K562 (cell line): ENCODE data around the gene C11orf98. TPM values are rescaled to one million over a fixed set of nuclear protein-coding genes. Genes with fewer than 3 reads are reported as not detected.

Experiments
- ATAC-seq: fragments of 200-7000 bp; cut with Tn5 transposase; 3 replicates; pipeline ENCODE4 v1.9.1; 2020; ENCODE audit warnings: moderate library complexity
- BruUV-seq: library from RNA; stranded (reverse); fragments of 400-500 nt; replicated peaks from 2 replicates; lab custom pipeline; 2021; lab: Mats Ljungman, UMichigan
- CTCF ChIA-PET: fragments of 300-600 bp; formaldehyde crosslinking; extraction: SDS; loops from one replicate; lab custom pipeline; 2021; ENCODE audit warnings: low intra/inter-chr PET ratio; lab: Yijun Ruan, JAX
- POLR2A ChIA-PET: fragments of 300-600, 350-650 bp; sonication (Branson Sonifier 250); formaldehyde crosslinking; extraction: SDS; loops from one replicate; lab custom pipeline; 2021; ENCODE audit warnings: antibody characterized with exemption, inconsistent platforms; lab: Yijun Ruan, JAX
- DNase-seq, 4 experiments: peaks; one replicate each; pipeline versions ENCODE4 v3.0.0 to v3.0.0-alpha.2; 2011 to 2018; ENCODE audit warnings: low spot score in 3 of 4, mixed read lengths in 3 of 4; ENCODE audit errors: extremely low read depth in 1 of 4
- FAIRE-seq: peaks from 2 replicates; lab custom pipeline; 2011; peaks lifted over from hg19 to GRCh38; lab: Jason Lieb, UNC
- H2AFZ ChIP-seq: 2 replicates; pipeline ENCODE4 v1.6.0; 2011; ENCODE audit warnings: low read depth, low read length, control low read depth, inconsistent platforms
- H3K27ac ChIP-seq: fragments of 200-600 bp; 3 replicates; pipeline ENCODE4 v1.8.0; 2011; ENCODE audit warnings: low read depth, mild to moderate bottlenecking, control low read depth, inconsistent platforms, low read length, moderate library complexity, mixed read lengths; ENCODE audit errors: extremely low read depth
- H3K27me3 ChIP-seq, 2 experiments: fragments of 300-600 bp in 1 of 2; 2 replicates in 1 of 2; 3 replicates in 1 of 2; pipeline versions ENCODE4 v1.6.0 to v1.8.0; 2011; ENCODE audit warnings: inconsistent platforms in 2 of 2, low read length in 2 of 2, mild to moderate bottlenecking in 1 of 2, mixed read lengths in 1 of 2, moderate library complexity in 1 of 2; ENCODE audit not compliant: control insufficient read depth in 2 of 2, insufficient read depth in 2 of 2
- H3K36me3 ChIP-seq: fragments of 300-600 bp; 3 replicates; pipeline ENCODE4 v1.8.0; 2011; ENCODE audit warnings: mild to moderate bottlenecking, low read length, inconsistent platforms; ENCODE audit not compliant: control insufficient read depth, insufficient read depth
- H3K4me1 ChIP-seq, 2 experiments: fragments of 200-600 bp in 1 of 2; replicated peaks in 1 of 2; 2 replicates in 1 of 2; 3 replicates in 1 of 2; pipeline versions ENCODE4 v1.5.1 to v1.8.0; 2011; ENCODE audit warnings: inconsistent platforms in 2 of 2, low read length in 2 of 2, mild to moderate bottlenecking in 1 of 2, mixed read lengths in 1 of 2, moderate library complexity in 1 of 2; ENCODE audit not compliant: control insufficient read depth in 2 of 2, insufficient read depth in 2 of 2
- H3K4me2 ChIP-seq: 2 replicates; pipeline ENCODE4 v1.6.1; 2011; ENCODE audit warnings: low read length, control low read depth, inconsistent platforms, mixed read lengths; ENCODE audit not compliant: insufficient read depth
- H3K4me3 ChIP-seq: fragments of 200-600 bp; sonication (generic), shearing (Covaris generic); 2 replicates; pipeline ENCODE4 v1.5.1; 2016; ENCODE audit warnings: control low read depth, inconsistent platforms
- H3K79me2 ChIP-seq: fragments of 200-600 bp; 3 replicates; pipeline ENCODE4 v1.8.0; 2011; ENCODE audit warnings: low read length, inconsistent platforms; ENCODE audit not compliant: control insufficient read depth, insufficient read depth
- H3K9ac ChIP-seq, 2 experiments: 2 replicates each; pipeline versions ENCODE4 v1.6.0 to v1.6.1; 2011; ENCODE audit warnings: low read depth in 2 of 2, low read length in 2 of 2, control low read depth in 1 of 2, inconsistent platforms in 1 of 2, mild to moderate bottlenecking in 1 of 2, mixed read lengths in 1 of 2; ENCODE audit not compliant: insufficient read depth in 1 of 2
- H3K9me1 ChIP-seq: one replicate; pipeline ENCODE4 v1.6.0; 2011; ENCODE audit warnings: inconsistent platforms, mild to moderate bottlenecking, low read length, moderate library complexity; ENCODE audit not compliant: control insufficient read depth, insufficient read depth
- H3K9me3 ChIP-seq: replicated peaks from 2 replicates; pipeline ENCODE4 v1.5.1; 2011; ENCODE audit warnings: low read depth, low read length, inconsistent platforms; ENCODE audit not compliant: control insufficient read depth, insufficient read depth
- H4K20me1 ChIP-seq: replicated peaks from 2 replicates; pipeline ENCODE4 v1.6.1; 2011; ENCODE audit warnings: low read length, inconsistent platforms, mixed read lengths; ENCODE audit not compliant: control insufficient read depth, insufficient read depth
- ATF7 ChIP-seq: fragments of 450-650 bp; IDR thresholded peaks from 2 replicates; pipeline ENCODE4 v1.7.1; 2014; ENCODE audit warnings: mild to moderate bottlenecking, moderate library complexity
- CBFB ChIP-seq: sonication (generic); formaldehyde crosslinking; IDR thresholded peaks from 2 replicates; pipeline ENCODE4 v1.4.0; 2020; ENCODE audit warnings: mild to moderate bottlenecking, missing genetic modification reagents
- CC2D1A ChIP-seq: fragments of 450-650 bp; IDR thresholded peaks from 2 replicates; pipeline ENCODE4 v1.6.1; 2017; ENCODE audit warnings: mild to moderate bottlenecking
- CHCHD3 ChIP-seq: fragments of 250-450 bp; sonication (Bioruptor Pico); IDR thresholded peaks from 2 replicates; pipeline ENCODE4 v2.1.2; 2022; ENCODE audit warnings: mild to moderate bottlenecking
- CHD2 ChIP-seq: IDR thresholded peaks from 2 replicates; pipeline ENCODE4 v1.6.1; 2011; ENCODE audit warnings: low read depth, low read length
- ESRRA ChIP-seq: fragments of 450-650 bp; IDR thresholded peaks from 2 replicates; pipeline ENCODE4 v1.6.1; 2014; ENCODE audit warnings: low read depth, mild to moderate bottlenecking, moderate library complexity, borderline replicate concordance
- GATAD2B ChIP-seq: fragments of 450-650 bp; IDR thresholded peaks from 2 replicates; pipeline ENCODE4 v1.6.1; 2017; ENCODE audit warnings: mild to moderate bottlenecking, borderline replicate concordance
- JUND ChIP-seq, 2 experiments: IDR thresholded peaks; 2 replicates in 1 of 2; 3 replicates in 1 of 2; pipeline ENCODE4 v1.6.1; 2011; ENCODE audit warnings: borderline replicate concordance in 2 of 2, low read depth in 2 of 2, low read length in 2 of 2, improper control_type of control experiment in 1 of 2, missing biosample characterization in 1 of 2, missing genetic modification characterization in 1 of 2, missing genetic modification reagents in 1 of 2
- LCOR ChIP-seq: sonication (generic); formaldehyde crosslinking; IDR thresholded peaks from 2 replicates; pipeline ENCODE4 v1.8.0; 2022; ENCODE audit warnings: mild to moderate bottlenecking, missing genetic modification reagents
- MBD2 ChIP-seq: sonication (generic); IDR thresholded peaks from 2 replicates; pipeline ENCODE4 v1.6.1; 2016; ENCODE audit warnings: low read depth, borderline replicate concordance
- MEIS2 ChIP-seq: fragments of 450-650 bp; IDR thresholded peaks from 2 replicates; pipeline ENCODE4 v1.6.1; 2014; ENCODE audit warnings: mild to moderate bottlenecking; ENCODE audit not compliant: partially characterized antibody
- NCOA4 ChIP-seq: fragments of 450-650 bp; IDR thresholded peaks from 2 replicates; pipeline ENCODE4 v1.6.1; 2018; ENCODE audit warnings: mild to moderate bottlenecking; ENCODE audit not compliant: partially characterized antibody
- NONO ChIP-seq, 2 experiments: fragments of 200-400 bp in 1 of 2; fragments of 450-650 bp in 1 of 2; formaldehyde crosslinking in 1 of 2; IDR thresholded peaks; 2 replicates each; pipeline ENCODE4 v1.6.1; 2017; ENCODE audit warnings: low read depth in 2 of 2, mild to moderate bottlenecking in 2 of 2, moderate library complexity in 2 of 2, low read length in 1 of 2
- NRF1 ChIP-seq, 2 experiments: fragments of 450-650 bp; IDR thresholded peaks in 1 of 2; conservative IDR thresholded peaks in 1 of 2; 2 replicates each; pipeline ENCODE4 v1.6.1; 2014; ENCODE audit warnings: mild to moderate bottlenecking in 2 of 2
- POLR3G ChIP-seq: IDR thresholded peaks from 2 replicates; pipeline ENCODE4 v1.6.1; 2011; ENCODE audit not compliant: insufficient read length, insufficient replicate concordance; ENCODE audit errors: extremely low read depth
- RBM39 ChIP-seq: fragments of 200-400 bp; formaldehyde crosslinking; optimal IDR thresholded peaks from 2 replicates; pipeline ENCODE3; 2018; ENCODE audit warnings: low read depth, low read length
- RCOR1 ChIP-seq, 2 experiments: IDR thresholded peaks; 2 replicates each; pipeline ENCODE4 v1.6.1; 2012; ENCODE audit warnings: low read depth in 2 of 2, low read length in 2 of 2, borderline replicate concordance in 1 of 2, improper control_type of control experiment in 1 of 2
- SIX5 ChIP-seq, 2 experiments: IDR thresholded peaks; 2 replicates each; pipeline ENCODE4 v1.6.1; 2011; ENCODE audit warnings: low read length in 2 of 2, borderline replicate concordance in 1 of 2, low read depth in 1 of 2, mild to moderate bottlenecking in 1 of 2, moderate library complexity in 1 of 2; ENCODE audit not compliant: insufficient read depth in 1 of 2
- ZBTB8A ChIP-seq: fragments of 450-650 bp; IDR thresholded peaks from 2 replicates; pipeline ENCODE4 v1.6.1; 2018; ENCODE audit warnings: mild to moderate bottlenecking, moderate library complexity; ENCODE audit not compliant: partially characterized antibody
- ZKSCAN8 ChIP-seq: fragments of 200-800 bp; sonication (Bioruptor generic); IDR thresholded peaks from 2 replicates; pipeline ENCODE4 v1.6.1; 2016; ENCODE audit warnings: missing genetic modification characterization, missing compliant biosample characterization
- ZNF263 ChIP-seq: sonication (generic); formaldehyde crosslinking; IDR thresholded peaks from 2 replicates; pipeline ENCODE4 v1.8.0; 2022; ENCODE audit warnings: mild to moderate bottlenecking, missing genetic modification reagents, borderline replicate concordance
- ZNF551 ChIP-seq: fragments of 250-450 bp; sonication (Bioruptor Pico); IDR thresholded peaks from 2 replicates; pipeline ENCODE4 v1.5.0; 2021; ENCODE audit warnings: mild to moderate bottlenecking, moderate library complexity
- ZNF830 ChIP-seq: fragments of 250-450 bp; sonication (Bioruptor Pico); IDR thresholded peaks from 2 replicates; pipeline ENCODE4 v1.5.0; 2021; ENCODE audit warnings: mild to moderate bottlenecking
- WGBS: fragments of 100-300 bp; shearing (Covaris generic); methylation state at CpG from one replicate; pipeline ENCODE4 v1.1.6; 2016; ENCODE audit warnings: low coverage, mixed read lengths; ENCODE audit not compliant: insufficient coverage; ENCODE audit errors: missing lambda C conversion rate; 5-methylcytosine and 5-hydroxymethylcytosine counted together
- in situ Hi-C: fragments of 300-500 bp; cut with MboI; formaldehyde crosslinking; loops from 4 replicates; pipeline ENCODE4 v1.15.0; 2018; ENCODE audit warnings: inconsistent platforms, mixed read lengths
- intact Hi-C: fragments of 100-400 bp; cut with micrococcal nuclease; formaldehyde crosslinking; loops from 2 replicates; pipeline ENCODE4 v1.14.2; 2022
- polyA plus RNA-seq, 8 experiments: library from polyadenylated mRNA; depleted of rRNA in 4 of 8; stranded (reverse) in 5 of 8; unstranded in 3 of 8; fragments of >200 nt; fragmentation: Nextera tagmentation in 2 of 8; fragmentation: Illumina TruSeq in 1 of 8; extraction: Ambion mirVana in 2 of 8; extraction: Trizol in 1 of 8; gene quantifications; 2 replicates each; pipeline versions ENCODE4 v1.2.1 to v1.2.3, GENCODE V29; 2011 to 2014; ENCODE audit warnings: inconsistent platforms in 1 of 8, missing spikeins in 1 of 8
- total RNA-seq, 7 experiments: library from RNA; depleted of rRNA in 6 of 7; stranded (reverse); fragments of >200 nt in 6 of 7; fragmentation: Illumina TruSeq in 2 of 7; extraction: Trizol in 2 of 7; gene quantifications; 2 replicates each; pipeline versions ENCODE4 v1.2.1 to v1.2.3, GENCODE V29; 2011 to 2021; ENCODE audit warnings: low replicate concordance in 1 of 7

Gene C11orf98
- total and polyA plus RNA-seq, 9 of the 15 experiments (the other 6 are each of a cell fraction or from before 2014, with no cell fraction given): 103 to 352 (median 218) TPM

DNA sequence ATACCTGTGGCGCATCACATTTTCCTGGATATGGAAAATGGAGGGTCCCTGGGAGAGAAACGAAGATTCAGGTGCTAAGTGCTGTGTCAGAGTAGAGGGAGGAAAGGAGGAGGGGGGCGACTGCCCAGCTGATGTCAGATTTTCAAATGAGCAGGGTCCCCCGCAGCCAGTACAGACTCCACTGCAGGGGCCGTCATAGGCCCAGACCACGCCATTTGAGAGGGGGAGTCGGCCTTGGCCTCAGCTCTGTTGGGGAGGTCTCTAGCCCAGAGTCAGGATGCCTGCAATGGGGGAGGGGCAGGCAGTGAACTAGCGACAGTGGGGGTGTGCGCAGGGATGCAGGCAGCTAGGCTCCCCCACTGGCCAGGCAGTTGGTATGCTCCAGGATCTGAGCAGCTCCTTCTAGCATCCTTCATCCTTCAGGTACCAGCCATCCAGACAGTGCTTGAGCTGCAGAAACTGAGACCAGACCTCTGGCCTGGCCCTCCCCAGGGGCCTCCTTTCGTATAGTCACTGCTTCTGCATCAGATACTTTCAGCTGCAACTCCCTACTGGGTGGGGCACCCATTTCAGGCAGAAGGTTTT, 42.4 kb upstream of the C11orf98 start, which contains the start of the genes BSCL2 and GNG3:
BSCL2 (minus strand) TSS at position 148 of the 585 bp plus-strand sequence. CDS start 229 bp downstream, outside the sequence.
GNG3 (plus strand) TSS at position 400 of the 585 bp plus-strand sequence. CDS start 620 bp downstream, outside the sequence.
- FAIRE-seq (peak; percentile 78), DNase-seq (peak; percentile 67 to 77 (median 70)), ATAC-seq (peak; percentile 53)
- peaks cover 14% of the 10 kb centered on the region for H3K79me2 ChIP-seq
- H4K20me1 ChIP-seq: peaks cover 3% of the 10 kb centered on the region; the same call in 1 of the 2 replicates
- peak within 1 kb of the TSS; percentile 72 for H3K4me3 ChIP-seq
- peak within 1 kb of the TSS; percentile 57 for H3K27ac ChIP-seq
- H2AFZ ChIP-seq: peak within 1 kb of the TSS; percentile 23
- no peaks in the 10 kb centered on the region for H3K9me3 ChIP-seq
- 50% methylated on average over 10 of the region's 10 CpGs for WGBS
- no TSS peak for BruUV-seq
- ChIA-PET CTCF (no interaction called here), POLR2A (interaction anchor here (0.9 to 4.1 kb wide), 14 partner anchors 10 to 148 kb away, joined by 3 to 31 read pairs (median 6); partner anchors contain the start of genes C11orf98, CSKMT, HNRNPUL2 and TTC9C)
- H3K4me1 ChIP-seq: peaks cover 29 to 42% of the 10 kb centered on the region in 2 experiments
- peak within 1 kb of the TSS; percentile 7 to 89; a peak in 2 of 4 replicates for H3K9ac ChIP-seq
- H3K36me3 ChIP-seq: peaks cover 68% of the 10 kb centered on the region
- intact Hi-C loops (loop anchor here (2.0 to 5.0 kb wide), 2 partner anchors 19 to 310 kb away; partner anchors contain the start of gene HNRNPUL2), in situ Hi-C loops (no loop called here)
- H3K4me2 ChIP-seq: peak within 1 kb of the TSS; percentile 78
- no peaks in the 10 kb centered on the region for H3K27me3 ChIP-seq
- peaks cover 2% of the 10 kb centered on the region for H3K9me1 ChIP-seq
- peak; percentile 88 for TF ChIP-seq JUND (IDR thresholded peaks at IDR 0.05; ENCODE audit: borderline replicate concordance, low read depth, low read length)
- no peak for TF ChIP-seq JUND (tag; IDR thresholded peaks at IDR 0.05; ENCODE audit: borderline replicate concordance, low read depth, low read length)
- TF ChIP-seq SIX5 (IDR thresholded peaks at IDR 0.05; ENCODE audit: borderline replicate concordance in 1 of 2, insufficient read depth in 1 of 2, low read depth in 1 of 2, low read length in 2 of 2): peak in 1 of 2 experiments; percentile 27; a peak in 1 of 4 replicates
- no peak for TF ChIP-seq ZNF551 (CRISPR knock-in tag)
- 0 out of 2 replicates have a peak, but pooled peaks have one; percentile 38 for TF ChIP-seq CBFB (CRISPR knock-in tag)
- no peak for TF ChIP-seq MEIS2
- no peak for TF ChIP-seq GATAD2B
- 0 out of 2 replicates have a peak, but pooled peaks have one; percentile 55 for TF ChIP-seq ZNF263 (CRISPR knock-in tag)
- peak; percentile 49; the same call in 1 of the 2 replicates for TF ChIP-seq CHD2
- peak; percentile 26 to 29; a peak in 1 of 4 replicates for TF ChIP-seq NRF1 (conservative IDR thresholded peaks at IDR 0.05 in 1 of 2, IDR thresholded peaks at IDR 0.05 in 1 of 2)
- TF ChIP-seq ZKSCAN8: no peak
- peak; percentile 96 for TF ChIP-seq ATF7
- 0 out of 2 replicates have a peak, but pooled peaks have one; percentile 20 for TF ChIP-seq LCOR
- TF ChIP-seq RBM39: no peak
- TF ChIP-seq ESRRA: no peak
- peak in 1 of 2 experiments; percentile 71; a peak in 1 of 4 replicates for TF ChIP-seq RCOR1 (IDR thresholded peaks at IDR 0.05; ENCODE audit: borderline replicate concordance in 1 of 2, low read depth in 2 of 2, low read length in 2 of 2)
- TF ChIP-seq NCOA4: no peak
- peak in 1 of 2 experiments; percentile 97; a peak in 2 of 4 replicates for TF ChIP-seq NONO (IDR thresholded peaks at IDR 0.05; ENCODE audit: low read depth in 2 of 2, low read length in 1 of 2)
- no peak for TF ChIP-seq POLR3G
- TF ChIP-seq CHCHD3 (CRISPR knock-in tag): no peak
- peak; percentile 75; the same call in 1 of the 2 replicates for TF ChIP-seq MBD2
- no peak for TF ChIP-seq ZNF830 (CRISPR knock-in tag)
- no peak for TF ChIP-seq ZBTB8A
- TF ChIP-seq CC2D1A: no peak
